ENCODE data around the gene EZH2.

EZH2 gene

DNA sequence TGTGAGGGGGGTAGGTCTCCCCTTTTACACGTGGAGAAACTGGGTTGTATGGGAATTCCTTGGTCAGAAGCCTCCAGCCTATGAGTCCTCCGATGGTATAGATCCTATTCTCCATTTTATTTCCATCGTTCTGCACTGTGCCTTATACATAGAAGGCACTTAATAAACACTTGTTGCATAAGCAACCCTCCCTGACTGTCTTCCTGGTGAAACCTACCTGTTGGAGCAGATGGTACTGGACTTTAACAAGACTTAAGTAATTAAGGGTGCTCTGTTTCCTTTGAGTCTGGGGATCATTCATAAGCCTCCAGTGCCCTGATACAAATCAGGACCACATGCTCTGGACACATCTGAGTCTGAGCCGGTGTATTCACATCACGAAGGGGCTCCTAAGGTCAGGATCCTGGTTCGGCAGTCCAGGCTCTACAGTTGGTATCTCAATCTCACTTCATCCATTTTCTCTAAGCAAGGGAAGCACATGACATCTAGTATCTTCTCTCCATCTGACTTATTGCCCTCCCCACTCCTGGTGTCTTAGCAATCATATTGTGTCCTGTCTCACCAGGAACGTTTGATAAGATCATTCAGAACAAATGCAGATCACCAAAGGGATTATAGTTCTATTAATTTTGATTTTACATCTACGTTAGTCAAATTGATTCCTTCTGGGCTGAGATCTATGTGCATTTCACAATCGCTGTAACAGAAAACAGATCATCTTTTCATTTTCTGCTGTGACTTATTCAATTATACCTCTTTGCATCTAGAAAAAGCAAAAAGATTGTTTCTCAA is 22.8 kb upstream of the EZH2 start:
- no peaks in the 10 kb centered on the region for H3K36me3 ChIP-seq
- no peaks in the 10 kb centered on the region for H3K9me3 ChIP-seq (replicated peaks in 1 of 11)
- no peak for TF ChIP-seq Cebpa-rat (IDR thresholded peaks at IDR 0.05)
- H3K9ac ChIP-seq = no peak overlapping the region
- H4K20me1 ChIP-seq = no peaks in the 10 kb centered on the region
- H3K4me2 ChIP-seq = no peak overlapping the region
- no peak overlapping the region for H3K4me3 ChIP-seq
- no peak overlapping the region for H3K27ac ChIP-seq
- no peaks in the 10 kb centered on the region for H3K27me3 ChIP-seq
- H3K4me1 ChIP-seq = peaks cover 0 to 16% (median 5%) of the 10 kb centered on the region in 10 experiments; a peak in 15 of 20 replicates

DNA sequence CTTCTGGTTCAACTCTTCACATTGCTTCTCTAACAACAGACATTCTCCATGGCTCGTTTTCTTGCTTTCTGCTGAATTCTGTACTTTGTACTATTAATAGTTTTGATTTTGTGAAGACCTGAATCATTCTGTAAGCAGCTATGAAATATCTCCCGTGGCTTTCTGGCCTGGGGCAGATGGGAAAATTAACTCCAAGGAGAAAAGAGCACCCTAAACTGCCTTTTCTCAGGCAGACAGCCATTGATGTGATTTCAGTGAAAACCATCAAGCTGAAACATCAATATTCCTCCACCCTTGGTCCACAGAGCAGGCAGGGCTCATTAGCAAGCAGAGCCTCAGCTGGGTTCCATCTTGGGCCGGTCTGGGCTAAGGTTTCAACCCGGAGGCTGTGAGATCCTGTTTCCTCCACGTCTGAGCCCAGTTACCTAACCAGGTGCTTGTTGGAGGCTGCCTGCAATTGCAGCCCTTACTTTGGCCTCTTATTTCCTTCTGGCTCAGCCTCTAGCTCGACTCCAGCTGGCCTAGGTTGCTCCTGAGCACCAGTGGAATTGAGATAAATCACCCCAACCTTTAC is 21.1 kb upstream of the EZH2 start:
- H3K36me3 ChIP-seq = no peaks in the 10 kb centered on the region
- no peak overlapping the region for H3K27ac ChIP-seq
- no peak overlapping the region for H3K4me3 ChIP-seq
- H3K27me3 ChIP-seq = no peaks in the 10 kb centered on the region
- H4K20me1 ChIP-seq = no peaks in the 10 kb centered on the region
- H3K4me1 ChIP-seq = 0 out of 20 replicates have a peak, but pooled peaks cover 0 to 2% (median 0%) of the 10 kb centered on the region in 10 experiments
- no peak for TF ChIP-seq Cebpa-rat (IDR thresholded peaks at IDR 0.05)
- H3K4me2 ChIP-seq = no peak overlapping the region
- H3K9ac ChIP-seq = no peak overlapping the region
- H3K9me3 ChIP-seq (replicated peaks in 1 of 11) = no peaks in the 10 kb centered on the region

DNA sequence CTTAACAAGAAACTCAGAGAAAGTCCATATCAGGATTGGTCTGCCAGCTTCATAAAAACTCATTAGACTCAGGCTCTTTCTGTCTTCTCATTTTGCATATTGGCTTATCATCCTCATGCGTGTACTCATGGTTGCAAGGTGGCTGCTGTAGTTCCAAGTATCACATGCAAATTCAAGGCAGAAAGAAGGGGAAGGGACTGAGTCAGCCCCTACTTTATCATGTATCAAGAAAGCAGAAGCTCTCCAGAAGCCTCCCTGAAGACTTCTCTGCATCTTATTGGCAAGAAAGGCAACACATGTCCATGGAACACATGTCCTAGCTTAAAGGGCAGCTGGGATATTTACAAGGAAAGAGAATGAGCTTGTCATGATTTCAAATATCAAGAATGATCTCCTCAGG is 19.4 kb upstream of the EZH2 start:
- Histone ChIP-seq H3K9me3 (replicated peaks in 1 of 11) (no peaks in the 10 kb centered on the region), H3K27ac (no peak overlapping the region), H3K36me3 (no peaks in the 10 kb centered on the region), H3K27me3 (no peaks in the 10 kb centered on the region), H3K4me2 (no peak overlapping the region), H3K4me3 (no peak overlapping the region), H3K9ac (no peak overlapping the region), H3K4me1 (no peaks in the 10 kb centered on the region), H4K20me1 (no peaks in the 10 kb centered on the region)
- no peak for TF ChIP-seq Cebpa-rat (IDR thresholded peaks at IDR 0.05)

DNA sequence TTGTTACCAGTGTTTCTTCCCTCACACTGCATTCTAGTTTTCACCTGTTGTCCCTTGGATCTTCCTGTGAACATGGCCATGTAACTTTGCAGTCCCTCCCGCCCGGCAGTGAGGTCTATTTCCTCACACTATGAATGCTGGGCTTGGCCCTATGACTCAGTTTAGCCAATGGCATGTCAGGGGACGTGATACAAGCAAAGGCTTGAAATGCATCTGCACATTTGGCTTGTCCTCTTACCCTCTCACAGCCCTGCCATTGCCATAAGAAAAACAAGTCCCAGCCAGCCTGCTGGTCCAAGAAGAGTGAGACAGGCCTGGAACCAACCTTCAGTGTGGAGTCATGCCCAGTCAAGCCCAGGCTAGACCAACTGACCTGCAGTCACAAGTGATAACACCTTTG is 17.1 kb upstream of the EZH2 start:
- Histone ChIP-seq H3K27ac (no peak overlapping the region), H3K27me3 (no peaks in the 10 kb centered on the region), H3K36me3 (no peaks in the 10 kb centered on the region), H3K4me1 (no peaks in the 10 kb centered on the region), H4K20me1 (no peaks in the 10 kb centered on the region), H3K4me3 (no peak overlapping the region), H3K9ac (no peak overlapping the region), H3K9me3 (replicated peaks in 1 of 11) (no peaks in the 10 kb centered on the region), H3K4me2 (no peak overlapping the region)
- TF ChIP-seq Cebpa-rat (IDR thresholded peaks at IDR 0.05) = no peak

DNA sequence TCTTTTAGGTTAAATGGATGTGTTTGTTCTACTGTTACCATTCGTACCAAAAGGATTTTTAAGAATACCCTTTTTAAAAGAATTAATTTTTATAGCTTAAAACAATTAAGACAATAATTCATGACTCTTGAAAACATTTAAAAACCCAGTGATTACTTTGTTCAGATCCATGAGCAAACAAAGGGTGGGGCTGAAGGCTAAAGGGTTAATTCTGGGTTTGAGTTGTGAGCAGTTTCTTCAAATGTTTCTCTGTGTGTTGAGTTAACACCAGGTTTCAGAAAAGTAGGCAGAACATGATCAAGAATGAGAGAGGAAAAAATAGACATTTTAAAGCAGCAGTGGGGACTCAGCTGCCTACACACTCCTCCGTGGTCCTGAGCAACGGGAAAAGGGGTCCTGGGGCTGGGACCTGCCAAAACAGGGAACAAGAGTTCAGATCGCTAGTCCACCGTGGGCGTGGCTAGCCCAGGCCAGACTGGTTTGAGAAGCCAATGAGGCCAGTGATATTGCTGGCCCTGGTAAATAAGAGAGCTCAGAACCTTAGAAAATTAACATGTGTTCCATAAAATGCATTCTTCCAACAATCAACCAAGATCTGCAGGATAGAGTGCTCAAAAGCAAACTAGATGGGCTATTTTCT is 14.9 kb upstream of the EZH2 start:
- no peak for TF ChIP-seq Cebpa-rat (IDR thresholded peaks at IDR 0.05)
- Histone ChIP-seq H3K36me3 (no peaks in the 10 kb centered on the region), H3K9me3 (replicated peaks in 1 of 11) (no peaks in the 10 kb centered on the region), H3K27me3 (no peaks in the 10 kb centered on the region), H3K4me2 (no peak overlapping the region), H3K9ac (no peak overlapping the region), H3K4me3 (no peak overlapping the region), H4K20me1 (no peaks in the 10 kb centered on the region), H3K27ac (no peak overlapping the region), H3K4me1 (no peaks in the 10 kb centered on the region)

DNA sequence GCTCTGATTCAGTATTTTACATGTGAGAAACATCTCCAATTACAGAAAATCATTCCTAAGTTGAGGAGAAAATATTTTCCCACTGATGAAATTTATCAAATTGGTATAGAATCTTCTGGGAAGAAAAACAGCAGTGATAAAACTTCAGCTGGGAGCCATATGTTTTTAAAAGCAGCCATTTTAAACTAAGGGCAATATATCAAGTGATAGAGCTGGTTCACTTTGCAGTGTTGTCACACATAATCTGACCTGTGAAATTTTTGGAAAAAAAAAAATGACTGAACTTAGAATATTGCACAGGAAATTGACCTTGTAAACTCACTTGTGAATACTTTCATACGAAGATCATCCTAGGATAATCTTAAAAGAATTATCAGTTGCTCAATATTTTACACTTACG is 10.5 kb upstream of the EZH2 start:
- Histone ChIP-seq H3K4me3 (no peak overlapping the region), H3K9me3 (replicated peaks in 1 of 11) (no peaks in the 10 kb centered on the region), H3K4me2 (no peak overlapping the region), H3K9ac (no peak overlapping the region), H3K4me1 (no peaks in the 10 kb centered on the region), H3K36me3 (no peaks in the 10 kb centered on the region), H3K27ac (no peak overlapping the region), H4K20me1 (no peaks in the 10 kb centered on the region), H3K27me3 (no peaks in the 10 kb centered on the region)
- no peak for TF ChIP-seq Cebpa-rat (IDR thresholded peaks at IDR 0.05)

DNA sequence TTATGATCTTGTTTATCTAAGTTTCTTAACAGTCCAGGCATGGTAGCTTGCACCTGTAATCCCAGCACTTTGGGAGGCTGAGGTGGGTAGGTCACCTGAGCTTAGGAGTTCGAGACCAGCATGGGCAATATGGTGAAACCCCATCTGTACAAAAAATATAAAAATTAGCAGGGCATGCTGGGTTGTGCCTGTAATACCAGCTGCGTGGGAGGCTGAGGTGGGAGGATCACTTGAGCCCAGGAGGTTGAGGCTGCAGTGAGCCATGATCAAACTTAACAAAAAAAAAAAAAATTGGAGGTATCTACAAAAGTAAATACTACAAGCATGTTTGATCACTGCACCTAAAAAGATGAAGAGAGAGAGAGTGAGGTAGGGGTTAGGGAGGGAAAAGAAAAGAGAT is 9.0 kb upstream of the EZH2 start:
- Histone ChIP-seq H3K27me3 (no peaks in the 10 kb centered on the region), H3K4me1 (no peaks in the 10 kb centered on the region), H3K36me3 (no peaks in the 10 kb centered on the region), H3K4me3 (no peak overlapping the region), H3K9ac (no peak overlapping the region), H3K4me2 (no peak overlapping the region), H4K20me1 (no peaks in the 10 kb centered on the region), H3K27ac (no peak overlapping the region), H3K9me3 (replicated peaks in 1 of 11) (no peaks in the 10 kb centered on the region)
- TF ChIP-seq Cebpa-rat (IDR thresholded peaks at IDR 0.05) = no peak

DNA sequence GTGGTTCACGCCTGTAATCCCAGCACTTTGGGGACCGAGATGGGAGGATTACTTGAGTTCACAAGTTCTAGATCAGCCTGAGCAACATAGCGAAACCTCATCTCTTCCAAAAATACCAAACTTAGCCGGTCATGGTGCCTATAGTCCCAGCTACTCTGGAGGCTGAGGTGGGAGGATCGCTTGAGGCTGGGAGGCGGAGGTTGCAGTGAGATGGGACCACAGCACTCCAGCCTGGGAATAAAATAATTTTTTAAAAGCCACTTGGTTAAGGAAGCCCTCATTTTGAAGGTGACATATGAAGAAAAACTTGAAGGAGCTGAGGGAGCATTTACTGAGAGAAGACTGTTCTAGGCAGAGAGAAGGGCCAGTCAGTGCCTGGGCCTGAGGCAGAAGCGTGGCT is 4.2 kb upstream of the EZH2 start:
- peaks cover 0 to 7% (median under 1%) of the 10 kb centered on the region in 11 experiments; a peak in 9 of 22 replicates for H4K20me1 ChIP-seq
- H3K9ac ChIP-seq = no peak overlapping the region
- H3K4me2 ChIP-seq = no peak overlapping the region
- no peak overlapping the region for H3K27ac ChIP-seq
- no peak for TF ChIP-seq Cebpa-rat (IDR thresholded peaks at IDR 0.05)
- no peaks in the 10 kb centered on the region for H3K9me3 ChIP-seq (replicated peaks in 1 of 11)
- no peaks in the 10 kb centered on the region for H3K27me3 ChIP-seq
- H3K4me3 ChIP-seq = no peak overlapping the region
- no peaks in the 10 kb centered on the region for H3K36me3 ChIP-seq
- H3K4me1 ChIP-seq = peaks cover 4 to 7% (median 5%) of the 10 kb centered on the region in 10 experiments; a peak in 9 of 20 replicates

DNA sequence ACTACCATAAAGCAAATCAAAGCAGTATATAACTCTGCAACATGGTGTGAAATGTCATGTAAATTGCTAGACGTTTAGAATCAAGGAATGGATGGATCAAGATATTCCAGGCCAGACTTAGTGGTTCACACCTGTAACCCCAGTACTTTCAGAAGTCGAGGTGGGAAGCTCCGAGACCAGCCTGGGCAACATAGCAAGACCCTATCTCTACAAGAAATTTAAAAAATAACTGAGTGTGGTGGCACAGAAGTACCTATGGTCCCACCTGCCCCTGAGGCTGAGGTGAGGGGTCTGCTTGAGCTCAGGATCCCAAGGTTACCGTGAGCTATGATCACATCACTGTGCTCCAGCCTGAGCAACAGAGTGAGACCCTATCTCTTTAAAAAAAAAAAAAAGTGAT is 2.8 kb upstream of the EZH2 start:
- no peaks in the 10 kb centered on the region for H3K27me3 ChIP-seq
- no peaks in the 10 kb centered on the region for H3K36me3 ChIP-seq
- no peak overlapping the region for H3K9ac ChIP-seq
- H3K9me3 ChIP-seq (replicated peaks in 1 of 11) = no peaks in the 10 kb centered on the region
- peaks cover 8 to 15% (median 14%) of the 10 kb centered on the region in 10 experiments for H3K4me1 ChIP-seq
- H4K20me1 ChIP-seq = peaks cover 0 to 22% (median 15%) of the 10 kb centered on the region in 11 experiments; a peak in 16 of 22 replicates
- H3K4me3 ChIP-seq = no peak overlapping the region
- H3K4me2 ChIP-seq = no peak overlapping the region
- TF ChIP-seq Cebpa-rat (IDR thresholded peaks at IDR 0.05) = no peak
- no peak overlapping the region for H3K27ac ChIP-seq
